ENCODE results near the gene PEPD. TPM values are rescaled to one million over a fixed set of nuclear protein-coding genes. Genes with fewer than 3 reads are reported as not detected.

Gene PEPD
- total and polyA plus RNA-seq, 4 donors = 37.3 to 211 (median 117) TPM

DNA sequence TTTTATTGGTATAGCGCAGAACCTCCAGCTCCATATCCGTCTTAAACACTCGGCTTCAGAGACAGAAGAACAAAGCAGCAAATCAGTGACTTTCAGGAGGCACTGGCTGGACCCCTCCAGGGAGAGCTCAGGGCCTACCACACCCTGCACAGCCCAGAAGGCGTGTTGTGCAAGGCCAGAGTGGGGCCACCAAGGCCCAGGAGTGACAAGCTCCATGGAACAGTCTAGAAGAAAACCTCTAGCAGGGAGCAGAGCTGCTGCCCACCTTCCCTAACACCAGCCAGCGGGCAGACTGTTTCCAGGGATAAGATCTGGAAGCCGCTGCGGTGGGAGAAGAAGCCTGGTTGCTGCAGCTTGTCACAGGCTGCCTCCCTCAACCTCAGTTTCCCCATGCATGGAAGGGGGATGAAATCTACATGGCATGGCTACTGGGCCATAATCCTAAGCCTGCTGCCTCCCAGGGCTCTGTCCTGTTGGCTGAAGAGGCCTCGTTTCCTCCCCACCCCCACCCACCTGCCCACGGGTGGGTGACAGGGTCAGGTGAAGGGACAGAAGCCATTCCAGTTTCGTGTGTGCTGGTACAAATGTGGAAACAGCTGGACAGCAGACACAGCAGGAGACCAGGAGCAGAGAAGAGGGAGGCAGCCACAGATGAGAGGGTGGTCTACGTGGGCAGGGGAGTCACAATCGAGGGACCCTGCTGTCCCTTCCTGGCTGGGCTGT, 57.4 kb downstream of the PEPD start:
- Histone ChIP-seq H3K4me1 (ENCODE audit: control insufficient read depth in 4 of 4, insufficient read depth in 4 of 4, low read length in 3 of 4) (no peaks in the 10 kb centered on the region), H3K9me3 (ENCODE audit: control insufficient read depth in 4 of 4, low read length in 3 of 4) (no peaks in the 10 kb centered on the region), H3K27ac (ENCODE audit: low read depth in 1 of 2, low read length in 2 of 2) (no peak overlapping the region), H3K36me3 (ENCODE audit: control insufficient read depth in 4 of 4, insufficient read depth in 3 of 4, low read depth in 1 of 4, low read length in 3 of 4) (peaks cover 14 to 64% (median 35%) of the 10 kb centered on the region in 4 donors), H3K4me3 (ENCODE audit: low read depth in 1 of 3, low read length in 3 of 3) (no peak overlapping the region), H3K27me3 (ENCODE audit: control insufficient read depth in 4 of 4, insufficient read depth in 4 of 4, low read length in 3 of 4) (no peaks in the 10 kb centered on the region), H3K9ac (ENCODE audit: low read depth in 1 of 2, low read length in 2 of 2) (no peak overlapping the region)
- DNase-seq (ENCODE audit: low spot score) = no peak
- WGBS = 91% methylated on average over 12 of the region's 12 CpGs
- TF ChIP-seq YY1 (IDR thresholded peaks at IDR 0.05) = no peak
- no peak for TF ChIP-seq NR2F2 (IDR thresholded peaks at IDR 0.05)
- no peak for TF ChIP-seq RAD21 (IDR thresholded peaks at IDR 0.05)
- TF ChIP-seq, protein P1, sequence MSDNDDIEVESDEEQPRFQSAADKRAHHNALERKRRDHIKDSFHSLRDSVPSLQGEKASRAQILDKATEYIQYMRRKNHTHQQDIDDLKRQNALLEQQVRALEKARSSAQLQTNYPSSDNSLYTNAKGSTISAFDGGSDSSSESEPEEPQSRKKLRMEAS (IDR thresholded peaks at IDR 0.05) = no peak

DNA sequence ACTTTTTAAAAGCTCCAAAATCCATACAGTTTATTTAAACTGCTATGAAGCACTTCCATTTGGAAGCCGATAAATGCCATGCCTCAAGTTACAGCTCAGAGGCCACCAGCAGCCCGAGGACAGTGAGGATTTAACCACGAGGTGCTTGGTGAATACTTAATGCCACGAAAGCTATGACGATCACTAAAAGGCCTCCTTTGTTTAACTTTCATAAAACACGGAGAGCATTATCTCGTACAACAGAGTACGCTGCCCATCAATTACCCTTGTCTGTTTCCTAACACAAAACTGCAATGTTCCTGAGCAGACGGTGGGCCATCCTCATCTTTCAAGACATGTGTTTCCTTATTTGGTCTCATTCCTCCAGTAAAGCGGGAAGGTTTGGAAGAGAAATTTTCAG, 58.4 kb downstream of the PEPD start:
- Histone ChIP-seq H3K36me3 (ENCODE audit: control insufficient read depth in 4 of 4, insufficient read depth in 3 of 4, low read depth in 1 of 4, low read length in 3 of 4) (peaks cover 14 to 55% (median 35%) of the 10 kb centered on the region in 4 donors), H3K9me3 (ENCODE audit: control insufficient read depth in 4 of 4, low read length in 3 of 4) (no peaks in the 10 kb centered on the region), H3K9ac (ENCODE audit: low read depth in 1 of 2, low read length in 2 of 2) (no peak overlapping the region), H3K27me3 (ENCODE audit: control insufficient read depth in 4 of 4, insufficient read depth in 4 of 4, low read length in 3 of 4) (no peaks in the 10 kb centered on the region), H3K4me1 (ENCODE audit: control insufficient read depth in 4 of 4, insufficient read depth in 4 of 4, low read length in 3 of 4) (no peaks in the 10 kb centered on the region), H3K4me3 (ENCODE audit: low read depth in 1 of 3, low read length in 3 of 3) (no peak overlapping the region), H3K27ac (ENCODE audit: low read depth in 1 of 2, low read length in 2 of 2) (no peak overlapping the region)
- no peak for DNase-seq (ENCODE audit: low spot score)
- TF ChIP-seq, protein P2, sequence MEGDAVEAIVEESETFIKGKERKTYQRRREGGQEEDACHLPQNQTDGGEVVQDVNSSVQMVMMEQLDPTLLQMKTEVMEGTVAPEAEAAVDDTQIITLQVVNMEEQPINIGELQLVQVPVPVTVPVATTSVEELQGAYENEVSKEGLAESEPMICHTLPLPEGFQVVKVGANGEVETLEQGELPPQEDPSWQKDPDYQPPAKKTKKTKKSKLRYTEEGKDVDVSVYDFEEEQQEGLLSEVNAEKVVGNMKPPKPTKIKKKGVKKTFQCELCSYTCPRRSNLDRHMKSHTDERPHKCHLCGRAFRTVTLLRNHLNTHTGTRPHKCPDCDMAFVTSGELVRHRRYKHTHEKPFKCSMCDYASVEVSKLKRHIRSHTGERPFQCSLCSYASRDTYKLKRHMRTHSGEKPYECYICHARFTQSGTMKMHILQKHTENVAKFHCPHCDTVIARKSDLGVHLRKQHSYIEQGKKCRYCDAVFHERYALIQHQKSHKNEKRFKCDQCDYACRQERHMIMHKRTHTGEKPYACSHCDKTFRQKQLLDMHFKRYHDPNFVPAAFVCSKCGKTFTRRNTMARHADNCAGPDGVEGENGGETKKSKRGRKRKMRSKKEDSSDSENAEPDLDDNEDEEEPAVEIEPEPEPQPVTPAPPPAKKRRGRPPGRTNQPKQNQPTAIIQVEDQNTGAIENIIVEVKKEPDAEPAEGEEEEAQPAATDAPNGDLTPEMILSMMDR (IDR thresholded peaks at IDR 0.05; ENCODE audit: low read depth, low read length, missing input control) = no peak
- 90% methylated on average over 10 of the region's 10 CpGs for WGBS

DNA sequence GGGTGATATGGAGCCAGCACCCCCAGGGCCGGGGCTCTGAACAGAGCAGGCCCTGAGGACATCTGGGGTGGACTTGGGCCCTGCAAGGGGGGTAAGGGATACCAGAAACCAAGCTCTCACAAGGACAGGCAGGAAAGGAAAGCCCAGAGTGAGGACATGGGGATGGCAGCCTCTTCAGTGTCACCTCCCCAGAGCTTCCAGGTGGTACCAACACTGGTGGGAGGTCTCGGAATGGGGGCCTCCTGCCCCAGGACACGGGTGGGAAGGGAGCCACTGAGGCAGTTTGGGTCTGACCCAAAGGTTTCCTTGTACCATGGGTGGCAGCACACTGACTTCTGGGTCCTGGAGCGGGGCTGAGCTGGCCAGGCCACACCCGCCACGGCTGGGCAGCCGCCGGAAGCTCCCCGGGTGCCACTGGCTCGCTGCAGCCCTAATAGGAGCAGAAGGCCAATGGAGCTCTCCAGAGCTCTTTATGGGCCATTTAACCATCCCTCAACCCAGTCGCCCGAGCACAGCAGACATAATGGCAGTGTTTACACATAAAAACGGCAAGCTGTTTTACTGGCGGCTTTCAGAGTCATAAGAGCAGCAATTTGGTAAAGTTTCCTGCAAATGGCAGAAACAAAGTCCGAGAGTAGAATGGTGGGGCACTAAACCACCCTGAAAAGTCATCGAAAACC, 59.3 kb downstream of the PEPD start:
- no peaks in the 10 kb centered on the region for H3K27me3 ChIP-seq (ENCODE audit: control insufficient read depth in 4 of 4, insufficient read depth in 4 of 4, low read length in 3 of 4)
- no peak for DNase-seq (ENCODE audit: low spot score)
- H3K36me3 ChIP-seq (ENCODE audit: control insufficient read depth in 4 of 4, insufficient read depth in 3 of 4, low read depth in 1 of 4, low read length in 3 of 4) = peaks cover 14 to 50% (median 34%) of the 10 kb centered on the region in 4 donors

More for the DNA sequence above, 59.3 kb downstream of the PEPD start:
- 94% methylated on average over 16 of the region's 16 CpGs for WGBS
- Histone ChIP-seq H3K9me3 (ENCODE audit: control insufficient read depth in 4 of 4, low read length in 3 of 4) (no peaks in the 10 kb centered on the region), H3K4me1 (ENCODE audit: control insufficient read depth in 4 of 4, insufficient read depth in 4 of 4, low read length in 3 of 4) (no peaks in the 10 kb centered on the region), H3K9ac (ENCODE audit: low read depth in 1 of 2, low read length in 2 of 2) (no peak overlapping the region), H3K27ac (ENCODE audit: low read depth in 1 of 2, low read length in 2 of 2) (no peak overlapping the region), H3K4me3 (ENCODE audit: low read depth in 1 of 3, low read length in 3 of 3) (no peak overlapping the region)
- no peak for TF ChIP-seq RXRA (IDR thresholded peaks at IDR 0.05)
- no peak for TF ChIP-seq RAD21 (IDR thresholded peaks at IDR 0.05)
- no peak for TF ChIP-seq NR2F2 (IDR thresholded peaks at IDR 0.05)
- TF ChIP-seq GABPA (IDR thresholded peaks at IDR 0.05 in 1 of 2, conservative IDR thresholded peaks at IDR 0.05 in 1 of 2) = no peak
- no peak for TF ChIP-seq HNF4A (conservative IDR thresholded peaks at IDR 0.05)
- TF ChIP-seq SP1 (IDR thresholded peaks at IDR 0.05) = no peak
- TF ChIP-seq, protein P2 (IDR thresholded peaks at IDR 0.05; ENCODE audit: low read depth, low read length, missing input control) = no peak
- no peak for TF ChIP-seq JUND (IDR thresholded peaks at IDR 0.05)
- TF ChIP-seq TAF1 (conservative IDR thresholded peaks at IDR 0.05) = no peak
- TF ChIP-seq, protein P3, sequence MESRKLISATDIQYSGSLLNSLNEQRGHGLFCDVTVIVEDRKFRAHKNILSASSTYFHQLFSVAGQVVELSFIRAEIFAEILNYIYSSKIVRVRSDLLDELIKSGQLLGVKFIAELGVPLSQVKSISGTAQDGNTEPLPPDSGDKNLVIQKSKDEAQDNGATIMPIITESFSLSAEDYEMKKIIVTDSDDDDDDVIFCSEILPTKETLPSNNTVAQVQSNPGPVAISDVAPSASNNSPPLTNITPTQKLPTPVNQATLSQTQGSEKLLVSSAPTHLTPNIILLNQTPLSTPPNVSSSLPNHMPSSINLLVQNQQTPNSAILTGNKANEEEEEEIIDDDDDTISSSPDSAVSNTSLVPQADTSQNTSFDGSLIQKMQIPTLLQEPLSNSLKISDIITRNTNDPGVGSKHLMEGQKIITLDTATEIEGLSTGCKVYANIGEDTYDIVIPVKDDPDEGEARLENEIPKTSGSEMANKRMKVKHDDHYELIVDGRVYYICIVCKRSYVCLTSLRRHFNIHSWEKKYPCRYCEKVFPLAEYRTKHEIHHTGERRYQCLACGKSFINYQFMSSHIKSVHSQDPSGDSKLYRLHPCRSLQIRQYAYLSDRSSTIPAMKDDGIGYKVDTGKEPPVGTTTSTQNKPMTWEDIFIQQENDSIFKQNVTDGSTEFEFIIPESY (IDR thresholded peaks at IDR 0.05) = no peak

Measured in liver (tissue), 9 donors.